HG03442 (cell line): Measurements from ENCODE around the gene PRPF40A.
"Not testable (repeated sequence)": the region's sequence is repeated elsewhere in the genome, so short reads cannot be mapped to it uniquely, and the experiment has no call there.

Experiments used
- ATAC-seq: cut with Tn5 transposase; IDR thresholded peaks from one replicate; pipeline ENCODE4 v1.9.1; 2021; ENCODE audit warnings: mild to moderate bottlenecking, moderate library complexity; ENCODE audit not compliant: unreplicated experiment

The PRPF40A gene

DNA sequence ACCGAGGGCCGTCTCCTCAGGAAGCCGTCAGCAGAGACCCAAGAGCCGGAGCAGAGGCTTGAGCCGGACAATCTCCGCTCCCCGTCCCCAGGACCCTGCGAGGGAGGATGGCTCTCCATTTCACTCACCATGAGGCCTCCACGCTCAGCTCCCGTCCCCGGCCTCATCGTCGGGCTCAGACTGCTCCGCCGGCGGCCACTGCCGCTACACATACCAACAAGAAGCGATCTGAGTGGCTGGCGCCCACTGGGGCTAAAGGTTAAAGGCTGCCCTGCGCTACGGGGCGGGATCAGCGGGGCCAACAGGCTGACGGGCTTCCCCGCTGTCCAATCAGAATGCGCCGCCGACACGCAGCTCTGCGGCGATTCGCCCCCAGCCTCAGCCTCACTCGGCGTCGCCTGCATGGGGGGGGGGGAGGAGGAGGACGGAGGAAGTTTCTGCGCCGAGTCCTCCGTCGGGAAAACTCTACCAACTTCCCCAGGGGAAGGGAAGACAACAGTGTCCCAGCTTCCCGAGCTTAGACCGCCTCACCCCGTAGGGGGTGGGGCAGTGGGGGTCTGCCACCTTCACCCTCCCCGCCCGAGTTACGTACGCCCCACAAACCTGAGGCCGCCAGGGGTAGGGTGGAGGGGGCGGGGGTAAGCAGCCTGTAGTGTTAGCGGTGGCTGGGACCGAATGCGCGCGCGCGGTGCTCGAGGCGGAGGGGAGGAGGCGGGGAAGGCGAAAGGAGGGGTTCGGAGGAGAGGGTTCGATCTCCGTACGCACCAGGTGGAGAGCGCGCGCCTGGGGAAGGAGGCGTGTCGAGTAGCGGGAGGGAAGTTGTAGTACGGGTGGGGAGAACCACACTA is at the start of gene PRPF40A:
Gene PRPF40A, minus strand, starts transcription at position 234 of the 848 bp plus-strand sequence. Its CDS starts 22 bp downstream, at position 212.
- ATAC-seq, result peak; percentile 66

DNA sequence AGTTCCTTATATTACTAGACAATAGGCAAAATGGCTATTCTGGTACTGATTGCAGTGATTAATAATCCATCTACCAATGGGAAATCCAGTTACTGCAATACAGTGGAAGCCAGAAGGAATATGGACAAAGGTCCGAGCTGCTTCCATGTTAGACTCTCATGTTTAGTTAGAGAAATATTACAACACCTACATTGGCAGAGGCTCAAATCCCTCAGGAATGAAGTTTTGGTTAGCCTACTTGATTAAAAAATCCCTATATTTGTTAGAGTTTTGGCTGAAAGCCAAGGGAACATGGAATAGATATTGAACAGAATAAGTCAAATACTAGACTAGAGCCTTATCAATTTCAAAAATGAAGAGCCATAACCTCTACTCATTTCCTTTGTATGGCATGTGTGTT is 49.7 kb upstream of the PRPF40A start:
- ATAC-seq, result no peak

DNA sequence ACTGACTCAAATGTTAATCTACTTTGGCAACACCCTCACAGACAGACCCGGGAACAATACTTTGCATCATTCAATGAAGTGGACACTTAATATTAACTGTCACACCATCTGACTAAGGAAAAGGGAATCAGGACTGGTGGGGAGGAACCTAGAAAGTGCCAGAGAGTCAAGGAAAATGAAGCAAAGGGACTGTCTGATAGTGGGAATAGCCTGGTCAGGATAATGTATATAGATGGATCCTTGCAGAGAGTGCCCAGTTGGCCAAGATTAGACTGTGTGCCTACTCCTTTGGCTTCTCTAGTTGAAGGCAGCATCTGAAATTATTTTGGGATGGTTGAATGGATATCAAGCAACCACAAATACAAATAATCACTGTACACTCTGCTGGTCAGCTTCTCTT is 46.4 kb upstream of the PRPF40A start:
- no peak for ATAC-seq

DNA sequence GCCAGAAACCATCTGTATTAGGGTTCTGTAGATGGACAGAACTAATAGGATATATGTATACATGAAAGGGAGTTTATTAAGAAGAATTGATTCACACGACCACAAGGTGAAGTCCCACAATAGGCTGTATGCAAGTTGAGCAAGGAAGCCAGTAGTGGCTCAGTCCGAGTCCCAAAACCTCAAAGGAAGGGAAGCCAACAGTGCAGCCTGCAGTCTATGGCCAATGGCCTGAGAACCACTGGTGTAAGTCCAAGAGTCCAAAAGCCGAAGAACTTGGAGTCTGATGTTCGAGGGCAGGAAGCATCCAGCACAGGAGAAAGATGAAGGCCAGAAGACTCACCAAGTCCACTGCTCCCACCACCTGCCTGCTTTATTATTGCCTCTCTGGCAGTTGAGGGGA is 45.9 kb upstream of the PRPF40A start:
- ATAC-seq, result not testable (repeated sequence)

DNA sequence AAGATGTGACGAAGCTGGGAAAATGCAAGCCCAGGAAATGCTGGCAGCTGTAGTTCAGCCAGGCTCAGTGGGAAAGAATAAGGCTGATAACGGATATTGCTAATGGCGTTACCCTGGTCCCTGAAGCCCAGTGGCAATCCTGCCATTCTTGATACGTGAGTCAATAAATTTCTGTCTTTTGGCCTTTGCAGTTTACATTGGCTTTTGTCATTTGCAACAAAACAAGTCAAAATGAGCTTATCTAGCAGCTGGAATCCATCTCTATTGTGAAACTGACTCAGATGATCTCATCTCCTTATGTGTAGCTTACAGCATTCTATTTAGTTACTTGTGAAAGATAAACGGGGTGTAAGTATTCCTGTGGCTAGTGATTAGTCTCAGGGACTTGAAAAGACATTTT is 44.9 kb upstream of the PRPF40A start:
- ATAC-seq, result no peak

DNA sequence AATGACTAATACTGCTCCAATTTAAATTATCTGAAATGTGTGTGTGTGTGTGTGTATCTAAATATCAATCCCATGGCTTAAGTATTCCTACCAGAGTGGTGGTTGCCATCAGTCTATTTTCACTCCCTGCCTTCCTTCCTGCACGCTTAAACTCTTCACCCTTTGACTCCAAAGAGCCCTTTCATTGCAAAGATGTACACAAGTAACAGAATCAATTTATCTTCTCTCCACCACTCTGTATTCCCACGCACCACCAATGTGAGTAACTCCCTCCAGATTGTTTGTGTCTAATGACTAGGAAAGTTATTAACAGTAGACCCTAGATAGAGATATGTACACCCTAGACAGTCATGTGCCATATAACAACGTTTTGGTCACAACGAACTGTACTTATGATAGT is 44.0 kb upstream of the PRPF40A start:
- ATAC-seq, result no peak

DNA sequence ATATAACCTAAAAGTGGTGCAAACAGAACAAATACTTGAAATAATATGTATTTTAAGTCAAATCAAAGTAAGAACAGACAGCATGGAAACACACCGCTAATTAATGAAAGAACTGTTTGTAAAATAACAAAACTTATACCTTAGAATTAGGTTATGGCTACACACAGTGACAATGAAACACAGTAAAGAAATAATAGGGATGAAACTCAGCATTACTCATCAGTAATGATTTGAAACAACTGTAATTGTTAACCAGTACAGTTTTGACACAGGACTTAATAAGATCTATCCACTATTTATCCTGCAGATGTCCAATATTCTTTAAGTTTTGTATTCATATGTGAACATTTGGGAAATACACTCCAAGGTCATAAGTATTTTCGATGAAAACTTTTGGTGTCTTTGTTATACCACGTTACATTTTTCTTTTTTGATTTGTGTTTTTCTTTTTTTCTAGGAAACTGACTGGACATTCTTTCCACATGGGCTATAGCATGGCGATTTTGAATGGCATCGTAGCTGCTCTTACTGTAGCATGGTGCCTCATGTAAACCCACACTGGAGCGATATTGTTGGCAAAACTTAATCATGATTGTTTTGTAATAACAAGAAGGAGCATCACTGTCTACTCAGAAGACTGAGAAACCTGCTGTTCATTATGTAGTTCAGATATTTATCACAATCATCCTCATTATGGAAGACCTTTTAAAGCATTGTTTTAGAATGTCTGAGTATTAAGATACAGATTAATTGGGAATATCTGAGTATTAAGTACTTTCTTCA is 42.2 kb upstream of the PRPF40A start:
- ATAC-seq, result no peak

DNA sequence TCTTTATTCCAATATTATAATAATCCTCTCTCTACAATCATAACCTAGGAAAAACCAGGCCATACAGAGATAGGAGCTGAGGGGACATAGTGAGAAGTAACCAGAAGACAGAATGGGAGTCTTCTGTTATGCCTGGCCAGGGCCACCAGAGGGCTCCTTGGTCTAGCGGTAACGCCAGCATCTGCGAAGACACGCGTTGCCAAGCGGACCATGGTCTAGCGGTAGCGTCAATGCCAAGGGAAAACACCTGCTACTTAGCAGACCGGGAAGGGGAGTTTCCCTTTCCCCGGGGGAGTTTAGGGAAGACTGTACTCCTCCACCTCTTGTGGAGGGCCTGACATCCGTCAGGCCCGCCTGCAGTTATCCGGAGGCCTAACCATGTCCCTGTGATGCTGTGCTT is 37.8 kb upstream of the PRPF40A start:
- peak; percentile 58 for ATAC-seq

DNA sequence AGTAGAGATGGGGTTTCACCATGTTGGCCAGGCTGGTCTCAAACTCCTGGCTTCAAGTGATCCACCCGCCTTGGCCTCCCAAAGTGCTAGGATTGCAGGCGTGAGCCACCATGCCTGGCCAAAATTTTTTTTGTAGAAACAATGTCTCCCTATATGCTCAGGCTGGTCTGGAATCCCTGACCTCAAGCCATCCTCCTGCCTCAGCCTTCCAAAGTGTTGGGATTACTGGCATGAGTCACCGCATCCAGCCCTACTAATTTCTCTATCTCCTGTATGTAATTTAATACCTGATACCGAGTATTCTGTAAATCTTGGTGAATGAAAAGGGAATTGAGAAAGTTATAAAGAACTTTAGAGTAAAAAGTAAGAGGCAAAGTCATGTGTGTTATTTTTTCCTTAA is 30.5 kb upstream of the PRPF40A start:
- not testable (repeated sequence) for ATAC-seq

DNA sequence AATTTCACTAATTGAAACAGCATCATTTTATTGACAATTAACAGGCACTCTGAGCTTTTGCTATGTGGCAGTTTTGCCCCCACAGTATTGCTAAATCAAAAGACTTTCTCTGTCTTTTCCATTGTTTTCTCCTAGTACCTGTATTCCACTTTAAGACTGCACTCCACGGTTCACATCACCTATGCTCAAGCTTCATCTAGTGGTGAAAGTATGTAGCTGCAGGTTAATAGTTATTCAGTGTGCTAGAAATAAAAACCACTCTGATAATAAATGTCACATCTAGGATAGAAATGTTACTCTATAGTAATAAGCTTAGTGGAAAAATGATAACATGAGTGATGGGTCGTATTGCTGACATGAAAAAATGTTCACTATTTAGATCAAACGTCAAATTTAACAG is 25.7 kb upstream of the PRPF40A start:
- ATAC-seq, result peak; percentile 58

DNA sequence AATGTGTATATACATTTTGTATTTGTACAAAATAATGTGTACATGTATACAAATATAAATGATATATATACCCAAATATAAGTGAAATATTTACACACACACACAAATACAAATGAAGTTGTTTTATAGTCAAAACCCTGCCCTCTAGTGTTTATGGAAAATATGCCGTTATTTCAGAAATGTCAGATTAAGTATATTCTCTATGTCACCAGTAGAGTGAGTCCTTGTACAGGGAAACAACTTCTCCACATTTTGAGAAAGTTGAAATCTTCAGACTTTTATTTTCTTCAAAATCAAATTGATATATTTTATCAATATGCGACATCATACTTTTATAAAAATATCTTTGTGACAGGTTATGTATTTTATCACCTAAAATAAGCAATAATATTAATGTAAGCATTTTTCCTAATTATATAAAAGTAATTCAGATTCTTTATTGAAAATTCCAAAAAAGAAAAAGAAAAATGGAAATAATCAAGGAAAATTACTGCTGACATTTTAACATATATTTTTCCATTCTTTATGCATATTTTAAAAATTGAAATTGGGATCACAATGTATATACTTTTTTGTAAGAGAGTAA is 23.6 kb upstream of the PRPF40A start:
- ATAC-seq, result peak; percentile 86

DNA sequence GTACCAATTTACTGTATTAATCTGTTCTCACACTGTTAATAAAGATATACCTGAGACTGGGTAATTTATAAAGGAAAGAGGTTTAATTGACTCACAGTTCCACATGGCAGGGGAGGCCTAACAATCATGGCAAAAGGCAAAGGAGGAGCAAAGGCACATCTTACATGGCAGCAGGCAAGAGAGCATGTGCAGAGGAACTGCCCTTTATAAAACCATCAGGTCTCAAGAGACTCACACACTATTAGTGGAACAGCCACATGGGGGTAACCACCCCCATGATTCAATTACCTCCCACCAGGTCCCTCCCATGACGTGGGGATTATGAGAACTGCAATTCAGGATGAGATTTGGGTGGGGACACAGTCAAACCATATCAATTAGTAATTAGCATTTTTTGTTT is 22.4 kb upstream of the PRPF40A start:
- not testable (repeated sequence) for ATAC-seq

DNA sequence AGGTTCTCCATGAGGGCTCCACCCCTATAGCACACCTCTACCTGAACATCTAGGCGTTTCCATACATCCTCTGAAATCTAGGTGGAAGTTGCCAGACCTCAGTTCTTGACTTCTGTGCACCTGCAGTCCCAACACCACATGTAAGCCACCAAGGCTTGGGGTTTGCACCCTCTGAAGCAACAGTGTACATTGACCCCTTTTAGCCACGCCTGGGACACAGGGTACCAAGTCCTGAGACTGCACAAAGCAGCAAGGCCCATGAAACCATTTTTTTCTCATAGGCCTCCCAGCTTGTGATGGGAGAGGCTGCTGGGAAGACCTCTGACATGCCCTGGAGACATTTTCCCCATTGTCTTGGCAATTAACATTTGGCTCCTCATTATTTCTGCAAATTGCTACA is 21.2 kb upstream of the PRPF40A start:
- ATAC-seq, result no peak

DNA sequence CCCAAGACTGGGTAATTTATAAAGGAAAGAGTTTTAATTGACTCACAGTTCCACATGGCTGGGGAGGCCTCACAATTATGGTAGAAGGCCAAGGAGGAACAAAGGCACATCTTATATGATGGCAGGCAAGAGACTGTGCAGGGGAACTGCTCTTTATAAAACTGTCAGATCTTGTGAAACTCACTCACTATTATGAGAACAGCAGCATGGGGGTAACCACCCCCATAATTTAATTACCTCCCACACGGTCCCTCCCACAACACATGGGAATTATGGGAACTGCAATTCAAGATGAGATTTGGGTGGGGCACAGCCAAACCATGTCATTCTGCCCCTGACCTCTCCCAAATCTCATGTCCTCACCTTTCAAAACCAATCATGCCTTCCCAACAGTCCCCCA is 20.2 kb upstream of the PRPF40A start:
- ATAC-seq, result not testable (repeated sequence)

DNA sequence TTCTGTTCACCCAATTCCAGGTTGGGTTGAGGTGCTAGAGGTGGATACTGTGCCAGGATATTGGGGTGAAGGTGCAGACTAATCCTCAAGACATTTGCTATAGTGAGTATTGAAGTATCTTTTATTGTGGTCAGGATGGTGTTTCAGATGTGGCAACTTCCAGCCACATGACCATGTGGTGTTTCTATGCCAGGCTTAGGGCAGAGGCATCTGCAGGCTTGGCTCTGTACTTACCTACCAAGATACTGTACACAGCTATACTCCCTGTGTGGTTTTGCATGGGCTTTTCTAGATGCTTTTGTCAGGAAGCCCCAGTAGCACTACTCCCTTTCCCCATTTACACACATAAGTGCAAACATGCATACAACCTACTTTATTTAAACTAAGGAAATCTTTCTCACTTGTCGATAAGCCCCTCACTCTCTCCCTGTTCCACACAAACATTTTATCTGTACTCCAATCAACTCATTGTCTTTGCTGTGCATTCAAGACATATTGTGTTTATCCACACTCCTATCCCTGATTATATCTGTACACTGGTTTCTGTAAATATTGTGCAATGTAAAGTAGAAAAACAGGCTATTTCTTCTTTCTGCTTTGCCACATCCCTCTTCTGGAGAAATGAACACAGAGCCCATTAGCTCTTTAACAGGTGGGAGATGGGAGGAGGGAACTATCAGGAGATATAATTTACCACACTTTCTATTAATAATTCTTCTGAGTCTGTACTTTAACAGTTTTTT is 13.5 kb upstream of the PRPF40A start:
- peak; percentile 88 for ATAC-seq

DNA sequence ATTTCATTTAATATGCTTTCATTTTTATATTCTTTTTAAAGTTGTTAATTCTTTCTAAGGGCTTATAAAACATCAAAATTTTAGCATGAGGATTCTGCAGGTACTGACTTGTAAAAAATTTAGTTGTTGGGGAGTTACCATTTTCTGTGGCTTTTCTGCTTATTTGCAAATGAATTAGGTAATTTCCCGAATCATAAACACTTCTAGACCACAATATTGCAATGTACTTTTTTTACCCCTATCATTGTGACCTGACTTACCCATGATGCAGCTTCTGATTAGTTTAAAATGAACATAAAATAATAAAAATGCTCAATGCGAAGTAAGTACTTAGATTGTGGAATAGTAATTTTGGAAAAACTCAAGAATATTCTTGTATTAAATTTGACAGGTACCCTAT is 12.6 kb upstream of the PRPF40A start:
- ATAC-seq, result no peak

DNA sequence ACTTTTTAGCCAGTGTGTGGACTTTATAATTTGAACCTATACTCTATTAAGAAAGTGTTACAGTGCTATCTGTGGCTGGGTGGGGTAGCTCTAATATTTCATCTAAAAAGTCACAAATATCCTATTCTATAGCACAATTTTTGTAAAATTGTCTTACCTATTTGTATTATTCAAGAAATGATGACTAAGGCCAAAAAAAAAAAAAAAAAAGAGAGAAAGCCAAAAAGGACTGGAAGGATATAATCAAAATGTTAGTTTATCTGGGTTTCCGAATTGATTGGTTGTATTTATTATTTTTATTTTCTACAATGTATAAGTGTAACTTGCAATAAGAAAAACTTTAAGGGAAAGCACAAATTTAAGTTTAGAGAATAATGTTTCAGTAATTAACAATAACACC is 6.7 kb upstream of the PRPF40A start:
- no peak for ATAC-seq

DNA sequence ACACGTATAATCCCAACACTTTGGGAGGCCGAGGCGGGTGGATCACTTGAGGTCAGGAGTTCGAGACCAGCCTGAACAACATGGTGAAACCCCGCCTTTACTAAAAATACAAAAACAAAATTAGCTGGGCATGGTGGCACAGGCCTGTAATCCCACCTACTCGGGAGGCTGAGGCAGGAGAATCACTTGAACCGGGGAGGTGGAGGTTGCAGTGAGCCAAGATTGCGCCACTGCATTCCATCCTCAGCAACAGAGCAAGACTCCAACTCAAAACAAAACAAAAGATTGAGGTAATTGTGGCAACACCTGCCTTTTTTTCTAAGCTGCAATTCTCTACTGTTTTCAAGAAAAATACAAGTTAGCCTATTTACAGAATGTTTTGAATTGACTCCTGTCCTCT is 5.4 kb upstream of the PRPF40A start:
- not testable (repeated sequence) for ATAC-seq

DNA sequence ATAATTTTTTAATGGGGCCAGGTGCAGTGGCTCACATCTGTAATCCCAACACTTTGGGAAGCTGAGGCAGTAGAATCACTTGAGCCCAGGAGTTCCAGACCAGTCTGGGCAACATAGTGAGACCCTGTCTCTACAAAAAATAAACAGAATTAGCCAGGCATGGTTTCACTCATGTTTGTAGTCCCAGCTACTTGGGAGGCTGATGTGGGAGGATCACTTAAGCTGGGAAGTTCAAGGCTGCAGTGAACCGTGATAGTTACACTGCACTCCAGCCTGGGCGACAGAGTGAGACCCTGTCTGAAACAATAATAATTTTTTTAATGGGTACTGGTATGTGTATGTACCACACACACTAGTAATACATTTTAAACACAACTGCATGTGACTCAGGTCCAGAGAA is 3.5 kb upstream of the PRPF40A start:
- no peak for ATAC-seq

DNA sequence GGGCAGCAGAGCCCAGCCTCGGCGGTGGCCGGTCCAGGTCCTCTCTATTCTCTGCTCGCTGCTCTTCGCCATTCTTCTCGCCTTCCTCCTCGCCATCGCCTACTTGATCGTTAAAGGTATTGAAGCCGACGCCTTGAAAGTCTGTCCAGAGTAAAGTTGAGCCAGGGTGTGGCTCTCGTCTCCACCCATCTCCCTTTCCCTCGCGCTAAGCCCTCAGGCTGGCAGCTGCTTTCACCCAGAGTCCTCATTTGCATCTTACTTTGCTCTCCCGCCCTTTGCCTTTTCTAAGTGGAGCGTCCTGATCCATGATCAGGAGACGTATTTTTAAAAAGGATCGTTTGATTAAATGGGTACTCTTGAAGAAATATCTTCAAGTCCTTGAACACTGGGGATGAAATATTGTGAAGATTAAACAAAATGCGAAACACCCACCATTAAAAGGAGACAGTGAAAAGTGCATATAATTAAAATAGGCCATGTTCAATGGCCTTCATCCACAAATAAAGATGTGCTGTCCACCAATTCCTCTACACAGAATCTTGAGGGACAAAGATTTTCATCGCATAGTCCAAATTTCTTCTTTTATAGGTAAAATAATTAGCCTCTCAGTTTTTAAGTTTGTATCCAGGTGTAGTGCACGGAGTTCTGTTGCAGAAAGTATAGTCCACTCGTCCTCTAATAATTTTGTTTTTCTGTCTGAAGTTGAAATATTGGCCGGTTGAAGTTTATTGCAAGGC is 1.8 kb upstream of the PRPF40A start:
- peak; percentile 22 for ATAC-seq
